ENCODE data around the gene CDKN2AIPNL. TPM values are rescaled to one million over a fixed set of nuclear protein-coding genes. Genes with fewer than 3 reads are reported as not detected.

The CDKN2AIPNL gene
- total RNA-seq, 4 donors from 2014 or later = 17.9 to 19.9 (median 18.8) TPM

DNA sequence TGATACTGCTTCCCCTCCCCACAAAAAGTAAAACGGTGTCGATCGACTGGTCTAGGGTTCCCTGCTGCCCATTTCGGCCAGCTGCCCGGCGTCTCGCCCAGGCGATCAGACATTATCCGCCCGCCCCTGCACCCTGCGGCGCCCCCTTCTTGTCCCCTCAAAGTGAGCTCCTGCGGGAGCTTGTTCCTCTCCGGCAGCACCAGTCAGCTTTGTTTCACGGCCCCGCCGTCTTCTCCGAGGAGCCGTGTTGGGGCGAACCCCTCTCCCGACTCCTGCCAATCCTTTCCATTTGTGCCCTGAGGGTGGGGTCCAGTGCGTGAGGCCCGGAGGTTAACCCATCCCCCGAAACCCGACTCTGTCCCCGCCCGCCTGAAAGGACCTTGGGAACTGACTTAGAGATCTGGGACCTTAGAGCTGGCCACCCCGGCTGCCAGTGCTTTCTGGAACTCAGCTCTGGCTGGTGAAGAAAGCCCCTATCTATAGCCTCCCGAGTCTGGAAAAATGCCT lies 39.8 kb downstream of the CDKN2AIPNL start:
- Histone ChIP-seq H3K27ac (replicated peaks in 1 of 4) (peak overlapping the region; percentile 98 to 99 (median 98)), H3K4me1 (peaks cover 7 to 58% (median 53%) of the 10 kb centered on the region in 4 donors), H3K9me3 (no peaks in the 10 kb centered on the region), H3K4me3 (peak overlapping the region; percentile 82 to 99 (median 98)), H3K27me3 (no peaks in the 10 kb centered on the region), H3K36me3 (peaks cover 0 to 24% (median 11%) of the 10 kb centered on the region in 4 donors)
- TF ChIP-seq EP300 (IDR thresholded peaks at IDR 0.05) (no peak), POLR2AphosphoS5 (IDR thresholded peaks at IDR 0.05) (no peak), CTCF (IDR thresholded peaks at IDR 0.05) (no peak), POLR2A (IDR thresholded peaks at IDR 0.05; ENCODE audit: low read depth) (no peak)
- 0% methylated on average over 19 of the region's 29 CpGs for WGBS
- DNase-seq (ENCODE audit: extremely low spot score) = no peak
- intact Hi-C loops (cut with DNase I) = loop anchor here (1.0 to 10.0 kb wide), 4 partner anchors 40 to 213 kb away; partner anchors contain the start of genes CDKN2AIPNL and PPP2CA

- Histone ChIP-seq H3K36me3 (peaks cover 0 to 19% (median 8%) of the 10 kb centered on the region in 4 donors), H3K9me3 (no peaks in the 10 kb centered on the region), H3K27me3 (no peaks in the 10 kb centered on the region), H3K4me3 (peak within 1 kb of the TSS; percentile 82 to 99 (median 98)), H3K4me1 (peaks cover 7 to 59% (median 55%) of the 10 kb centered on the region in 4 donors), H3K27ac (replicated peaks in 1 of 4) (peak within 1 kb of the TSS; percentile 98 to 99 (median 98))
- peak; percentile 100 for DNase-seq (ENCODE audit: extremely low spot score)
- intact Hi-C loops (cut with DNase I) = loop anchor here (1.0 to 10.0 kb wide), 4 partner anchors 41 to 214 kb away; partner anchors contain the start of genes CDKN2AIPNL and PPP2CA
- TF ChIP-seq CTCF (IDR thresholded peaks at IDR 0.05) (peak in 1 of 3 experiments; percentile 7), POLR2AphosphoS5 (IDR thresholded peaks at IDR 0.05) (peak; percentile 95 to 99), POLR2A (IDR thresholded peaks at IDR 0.05; ENCODE audit: low read depth) (peak; percentile 48), EP300 (IDR thresholded peaks at IDR 0.05) (peak; percentile 0)
- WGBS = under 1% methylated on average over 42 of the region's 74 CpGs
Measured at GRCh38 chr5:134370871-134371833, 40.5 kb downstream of the CDKN2AIPNL start, which contains the start of gene UBE2B. Gene UBE2B, plus strand, starts transcription at chr5:134371569. Its CDS starts 27 bp downstream, at chr5:134371596.

DNA sequence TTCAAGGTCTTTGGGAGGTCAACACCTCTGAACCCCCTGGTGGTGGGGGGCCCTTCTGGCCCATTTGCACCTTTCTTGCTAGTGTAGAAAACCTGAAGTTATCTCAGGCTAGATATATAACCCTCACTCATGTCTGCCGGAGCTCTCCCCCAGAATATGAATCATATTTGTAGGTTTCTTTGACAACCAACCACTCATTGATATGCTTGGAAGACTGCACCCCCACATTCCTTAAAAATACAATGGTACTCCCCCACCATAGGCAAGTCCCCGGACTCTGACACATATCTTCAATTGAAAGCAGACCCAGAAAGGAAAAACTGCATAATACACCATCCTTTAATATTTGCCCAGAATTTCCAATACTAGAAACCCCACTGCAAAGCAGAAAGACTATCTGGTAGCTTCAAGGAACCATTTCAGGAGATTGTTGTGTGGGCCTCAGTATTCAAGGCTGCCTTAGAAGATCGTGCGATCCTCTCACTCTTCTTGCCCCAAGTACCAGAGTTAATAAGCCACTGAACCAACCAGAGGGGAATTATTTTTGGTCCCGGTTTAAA lies 41.3 kb downstream of the CDKN2AIPNL start:
- Histone ChIP-seq H3K4me1 (peaks cover 9 to 62% (median 56%) of the 10 kb centered on the region in 4 donors), H3K4me3 (peak overlapping the region; percentile 82 to 99 (median 98)), H3K9me3 (no peaks in the 10 kb centered on the region), H3K36me3 (peaks cover 0 to 13% (median 4%) of the 10 kb centered on the region in 4 donors), H3K27me3 (no peaks in the 10 kb centered on the region), H3K27ac (replicated peaks in 1 of 4) (peak overlapping the region; percentile 98 to 99 (median 98))
- TF ChIP-seq CTCF (IDR thresholded peaks at IDR 0.05) = no peak
- TF ChIP-seq EP300 (IDR thresholded peaks at IDR 0.05) = no peak
- no peak for TF ChIP-seq POLR2AphosphoS5 (IDR thresholded peaks at IDR 0.05)
- no peak for TF ChIP-seq POLR2A (IDR thresholded peaks at IDR 0.05; ENCODE audit: low read depth)
- no peak for DNase-seq (ENCODE audit: extremely low spot score)
- intact Hi-C loops (cut with DNase I) = loop anchor here (5.0 to 10.0 kb wide), 3 partner anchors 42 to 214 kb away; partner anchors contain the start of genes CDKN2AIPNL and PPP2CA
- WGBS = 29% methylated on average over 5 of the region's 5 CpGs

- WGBS = 91% methylated on average over 1 of the region's 1 CpG
- TF ChIP-seq EP300 (IDR thresholded peaks at IDR 0.05) (no peak), POLR2AphosphoS5 (IDR thresholded peaks at IDR 0.05) (no peak), POLR2A (IDR thresholded peaks at IDR 0.05; ENCODE audit: low read depth) (no peak), CTCF (IDR thresholded peaks at IDR 0.05) (no peak)
- peaks cover 0 to 6% (median 0%) of the 10 kb centered on the region in 4 donors for H3K36me3 ChIP-seq
- H3K27me3 ChIP-seq = no peaks in the 10 kb centered on the region
- no peak overlapping the region for H3K27ac ChIP-seq (replicated peaks in 1 of 4)
- H3K9me3 ChIP-seq = no peaks in the 10 kb centered on the region
- no peak for DNase-seq (ENCODE audit: extremely low spot score)
- H3K4me1 ChIP-seq = peaks cover 5 to 37% (median 29%) of the 10 kb centered on the region in 4 donors
- intact Hi-C loops (cut with DNase I) = no loop called here
- H3K4me3 ChIP-seq = no peak overlapping the region
Measured at GRCh38 chr5:134365604-134366003, 46.1 kb downstream of the CDKN2AIPNL start.
